VCaP (cell line): Measurements from ENCODE around the gene PRND.
"Not testable (repeated sequence)": the region's sequence is repeated elsewhere in the genome, so short reads cannot be mapped to it uniquely, and the experiment has no call there.

ENCODE experiments used
- H3K27ac ChIP-seq: fragments of 450-650 bp; 2 replicates; pipeline ENCODE4 v1.5.1; 2017
- TF ChIP-seq, protein P1 (sequence below): fragments of 450-650 bp; conservative IDR thresholded peaks from 2 replicates; pipeline ENCODE4 v1.5.1; 2017; ENCODE audit warnings: mild to moderate bottlenecking, moderate library complexity

PRND gene

DNA sequence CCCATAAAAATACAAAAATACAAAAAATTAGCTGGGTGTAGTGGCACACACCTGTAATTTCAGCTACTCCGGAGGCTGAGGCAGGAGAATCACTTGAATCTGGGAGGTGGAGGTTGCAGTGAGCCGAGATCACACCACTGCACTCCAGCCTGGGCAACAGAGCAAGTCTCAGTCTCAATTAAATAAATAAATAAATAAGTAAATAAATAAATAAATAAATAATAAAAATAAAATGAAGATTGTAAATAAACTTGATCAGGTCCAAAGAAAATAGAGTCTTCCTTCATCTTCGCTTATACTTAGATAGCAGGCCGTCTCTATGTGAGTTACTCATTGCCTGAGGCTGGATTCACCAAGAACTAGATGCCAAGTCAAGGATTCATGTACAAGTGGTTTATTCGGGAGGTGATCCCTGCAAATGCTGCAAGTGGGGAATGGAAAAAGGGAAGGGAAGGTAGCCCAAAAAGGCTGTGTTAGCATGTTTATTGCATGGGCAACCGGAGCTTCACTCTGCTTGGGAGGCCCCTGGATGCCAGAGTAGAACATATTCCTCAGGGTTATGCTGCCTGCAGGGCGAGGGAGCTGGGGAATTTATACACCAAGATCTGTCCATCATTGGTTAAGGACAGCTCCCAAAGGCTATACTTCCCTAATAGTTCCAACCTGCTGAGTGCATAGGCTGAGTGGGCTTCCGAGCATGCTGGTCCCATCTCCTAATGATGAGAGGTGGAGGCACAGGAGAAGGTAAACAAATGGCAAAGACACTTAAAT, 16.3 kb downstream of the PRND start:
- TF ChIP-seq, protein P1, sequence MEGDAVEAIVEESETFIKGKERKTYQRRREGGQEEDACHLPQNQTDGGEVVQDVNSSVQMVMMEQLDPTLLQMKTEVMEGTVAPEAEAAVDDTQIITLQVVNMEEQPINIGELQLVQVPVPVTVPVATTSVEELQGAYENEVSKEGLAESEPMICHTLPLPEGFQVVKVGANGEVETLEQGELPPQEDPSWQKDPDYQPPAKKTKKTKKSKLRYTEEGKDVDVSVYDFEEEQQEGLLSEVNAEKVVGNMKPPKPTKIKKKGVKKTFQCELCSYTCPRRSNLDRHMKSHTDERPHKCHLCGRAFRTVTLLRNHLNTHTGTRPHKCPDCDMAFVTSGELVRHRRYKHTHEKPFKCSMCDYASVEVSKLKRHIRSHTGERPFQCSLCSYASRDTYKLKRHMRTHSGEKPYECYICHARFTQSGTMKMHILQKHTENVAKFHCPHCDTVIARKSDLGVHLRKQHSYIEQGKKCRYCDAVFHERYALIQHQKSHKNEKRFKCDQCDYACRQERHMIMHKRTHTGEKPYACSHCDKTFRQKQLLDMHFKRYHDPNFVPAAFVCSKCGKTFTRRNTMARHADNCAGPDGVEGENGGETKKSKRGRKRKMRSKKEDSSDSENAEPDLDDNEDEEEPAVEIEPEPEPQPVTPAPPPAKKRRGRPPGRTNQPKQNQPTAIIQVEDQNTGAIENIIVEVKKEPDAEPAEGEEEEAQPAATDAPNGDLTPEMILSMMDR, result no peak
- no peak overlapping the region for H3K27ac ChIP-seq

DNA sequence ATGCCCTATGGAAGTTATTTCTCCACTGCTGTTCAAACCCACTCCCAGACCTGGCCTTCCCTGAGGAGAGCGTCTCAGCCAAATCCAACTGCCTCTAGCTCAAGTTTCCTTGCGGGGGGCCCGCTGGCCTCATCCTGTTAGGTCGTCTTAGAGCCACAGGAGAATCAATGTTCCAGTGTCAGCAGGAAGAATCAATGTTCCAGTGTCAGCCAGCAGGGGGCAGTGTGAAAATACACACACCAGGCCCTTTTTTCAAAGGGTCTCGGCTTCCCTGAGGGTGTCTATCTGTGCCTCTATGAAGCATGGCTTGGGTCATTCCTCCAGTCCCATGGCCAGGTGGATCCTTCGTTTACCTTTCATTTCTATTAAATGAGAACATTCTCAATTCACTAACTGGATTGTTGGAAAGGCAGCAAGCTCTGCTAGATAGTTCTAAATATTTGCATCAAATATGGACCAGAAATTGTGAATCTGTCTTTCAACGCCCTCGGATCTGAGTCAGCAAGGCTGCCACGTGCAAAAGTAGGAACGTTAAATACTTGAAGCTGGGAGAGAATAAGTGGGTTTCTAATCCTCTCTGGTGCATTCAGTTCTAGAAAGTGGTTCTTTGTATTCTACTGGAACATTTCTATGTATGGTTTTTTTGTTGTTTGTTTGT, 19.2 kb downstream of the PRND start:
- no peak overlapping the region for H3K27ac ChIP-seq
- TF ChIP-seq, protein P1, result peak; percentile 82

DNA sequence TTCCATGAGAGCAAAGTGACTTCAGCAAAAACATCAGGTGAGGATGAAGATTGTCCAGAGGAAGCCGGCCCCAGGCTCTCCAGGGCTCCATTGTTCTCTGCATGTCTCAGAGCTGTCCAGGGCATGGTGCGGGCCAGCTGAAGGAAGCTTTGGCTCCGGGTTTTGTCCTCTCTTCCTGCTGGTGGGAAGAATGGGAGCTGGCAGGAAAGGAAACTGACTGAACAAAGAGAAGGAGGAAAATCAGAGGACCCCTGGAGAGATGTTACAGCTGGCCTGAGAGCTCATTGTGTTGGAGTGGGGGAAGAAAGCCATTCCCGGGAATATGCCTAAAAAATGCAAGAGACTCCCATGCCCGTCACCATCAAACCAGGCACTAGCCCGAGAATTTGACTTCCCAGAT, 27.1 kb downstream of the PRND start:
- TF ChIP-seq, protein P1, result no peak
- no peak overlapping the region for H3K27ac ChIP-seq

DNA sequence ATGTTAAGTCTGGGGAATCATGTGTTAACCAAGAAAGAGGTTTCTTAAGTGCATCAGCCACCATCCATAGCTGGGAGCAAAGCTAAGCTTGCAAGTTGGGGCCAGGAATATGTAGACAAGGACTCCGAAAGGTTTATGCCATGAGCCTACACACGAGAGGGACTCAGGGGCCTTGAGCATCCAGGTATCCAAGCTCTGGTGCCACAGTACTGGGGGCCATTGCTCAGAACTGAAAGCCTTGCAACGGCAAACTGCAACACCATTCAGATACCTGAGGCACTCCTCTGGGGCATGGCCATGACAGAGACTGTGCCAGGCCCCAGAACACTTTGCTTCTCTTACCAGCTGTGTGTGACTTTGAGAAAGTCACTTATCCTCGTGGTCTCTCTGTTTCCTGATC, 27.6 kb downstream of the PRND start:
- H3K27ac ChIP-seq, result no peak overlapping the region
- TF ChIP-seq, protein P1, result no peak

DNA sequence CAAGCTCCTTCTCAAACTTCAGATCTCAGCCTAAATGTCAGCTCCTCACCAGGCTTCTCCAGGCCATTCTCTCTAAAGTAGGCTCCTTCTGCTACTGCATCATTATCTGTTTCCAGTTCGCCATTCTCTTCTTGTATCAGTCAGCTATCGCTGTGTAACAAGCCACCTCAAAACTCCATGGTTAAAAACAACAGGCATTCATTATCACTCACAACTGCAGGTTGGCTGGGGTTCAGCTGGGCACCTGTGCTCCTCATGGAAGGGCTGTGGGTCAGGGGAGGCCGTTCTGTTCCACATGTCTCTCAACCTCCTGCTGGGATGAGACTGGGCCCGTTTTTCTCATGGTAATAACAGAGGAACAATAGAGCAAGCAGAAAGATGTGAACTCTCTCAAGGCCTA, 28.7 kb downstream of the PRND start:
- TF ChIP-seq, protein P1, result no peak
- no peak overlapping the region for H3K27ac ChIP-seq

DNA sequence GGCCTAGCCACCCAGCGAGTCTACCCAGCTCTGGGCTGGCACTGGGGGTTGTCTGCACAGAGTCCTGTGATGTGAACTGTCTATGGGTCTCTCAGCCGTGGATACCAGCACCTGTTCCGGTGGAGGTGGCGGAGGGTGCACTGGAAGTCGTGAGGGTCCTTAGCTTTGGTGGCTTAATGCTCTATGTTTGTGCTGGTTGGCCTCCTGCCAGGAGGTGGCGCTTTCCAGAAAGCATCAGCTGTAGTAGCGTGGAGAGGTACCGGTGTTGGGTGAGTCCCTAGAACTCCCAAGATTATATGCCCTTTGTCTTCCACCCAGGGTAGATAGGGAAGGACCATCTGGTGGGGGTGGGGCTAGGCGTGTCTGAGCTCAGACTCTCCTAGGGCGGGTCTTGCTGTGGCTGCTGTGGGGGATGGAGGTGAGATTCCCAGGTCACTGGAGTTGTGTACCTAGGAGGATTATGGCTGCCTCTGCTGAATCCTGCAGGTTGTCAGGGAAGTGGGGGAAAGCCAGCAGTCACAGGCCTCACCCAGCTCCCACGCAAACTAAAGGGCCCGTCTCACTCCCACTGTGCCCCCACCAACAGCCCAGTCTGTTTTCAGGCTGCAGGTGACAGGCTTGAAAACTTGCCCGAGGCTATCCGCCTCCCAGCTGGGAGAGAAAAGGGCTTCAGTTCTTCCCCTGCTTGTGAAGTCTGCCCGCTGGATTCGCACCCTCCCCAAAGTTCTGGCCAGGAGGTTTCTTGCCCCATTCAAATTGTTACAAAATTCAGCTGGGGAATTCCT, 37.6 kb downstream of the PRND start:
- TF ChIP-seq, protein P1, result peak; percentile 47
- H3K27ac ChIP-seq, result not testable (repeated sequence)

DNA sequence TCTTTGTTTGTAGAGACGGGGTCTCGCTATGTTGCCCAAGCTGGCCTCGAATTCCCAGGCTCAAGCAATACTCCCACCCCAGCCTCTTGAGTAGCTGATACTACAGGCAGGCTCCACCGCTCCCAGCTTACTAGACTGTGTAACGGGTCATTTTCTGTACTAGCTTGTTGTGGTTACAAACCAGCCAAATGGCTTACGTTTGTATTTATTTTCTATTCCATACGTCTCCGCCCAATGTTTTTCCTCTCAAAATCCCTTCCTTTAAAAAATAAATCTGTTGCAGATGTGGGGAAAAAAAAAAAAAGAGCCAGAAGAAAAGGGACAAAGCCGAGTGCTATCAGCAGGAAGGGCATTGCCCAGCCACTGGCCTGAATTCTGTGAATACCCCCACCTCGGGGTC, 41.6 kb downstream of the PRND start:
- TF ChIP-seq, protein P1, result no peak
- H3K27ac ChIP-seq, result no peak overlapping the region
